ENCODE results near the gene THSD4. TPM values are rescaled to one million over a fixed set of nuclear protein-coding genes. Genes with fewer than 3 reads are reported as not detected.

THSD4 gene
- total and polyA plus RNA-seq, 2 donors (not counting 1 experiment from before 2014, with no cell fraction given): 43.1 to 95.5 TPM

- no peaks in the 10 kb centered on the region for H3K9me3 ChIP-seq (ENCODE audit: control insufficient read depth, insufficient read depth, low read depth, low read length)
- no peaks in the 10 kb centered on the region for H3K36me3 ChIP-seq (ENCODE audit: control insufficient read depth, insufficient read depth, low read length)
- no peak overlapping the region for H3K9ac ChIP-seq (ENCODE audit: insufficient read depth, low read length)
- no peak overlapping the region for H3K27ac ChIP-seq (ENCODE audit: insufficient read depth, low read length)
- TF ChIP-seq EZH2 (IDR thresholded peaks at IDR 0.05; ENCODE audit: low read length, missing control alignments): no peak
- TF ChIP-seq, protein P1, sequence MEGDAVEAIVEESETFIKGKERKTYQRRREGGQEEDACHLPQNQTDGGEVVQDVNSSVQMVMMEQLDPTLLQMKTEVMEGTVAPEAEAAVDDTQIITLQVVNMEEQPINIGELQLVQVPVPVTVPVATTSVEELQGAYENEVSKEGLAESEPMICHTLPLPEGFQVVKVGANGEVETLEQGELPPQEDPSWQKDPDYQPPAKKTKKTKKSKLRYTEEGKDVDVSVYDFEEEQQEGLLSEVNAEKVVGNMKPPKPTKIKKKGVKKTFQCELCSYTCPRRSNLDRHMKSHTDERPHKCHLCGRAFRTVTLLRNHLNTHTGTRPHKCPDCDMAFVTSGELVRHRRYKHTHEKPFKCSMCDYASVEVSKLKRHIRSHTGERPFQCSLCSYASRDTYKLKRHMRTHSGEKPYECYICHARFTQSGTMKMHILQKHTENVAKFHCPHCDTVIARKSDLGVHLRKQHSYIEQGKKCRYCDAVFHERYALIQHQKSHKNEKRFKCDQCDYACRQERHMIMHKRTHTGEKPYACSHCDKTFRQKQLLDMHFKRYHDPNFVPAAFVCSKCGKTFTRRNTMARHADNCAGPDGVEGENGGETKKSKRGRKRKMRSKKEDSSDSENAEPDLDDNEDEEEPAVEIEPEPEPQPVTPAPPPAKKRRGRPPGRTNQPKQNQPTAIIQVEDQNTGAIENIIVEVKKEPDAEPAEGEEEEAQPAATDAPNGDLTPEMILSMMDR (conservative IDR thresholded peaks at IDR 0.05 in 1 of 2, IDR thresholded peaks at IDR 0.05 in 1 of 2; ENCODE audit: low read depth in 1 of 2, low read length in 2 of 2): no peak
- H4K20me1 ChIP-seq (ENCODE audit: control insufficient read depth, extremely low read depth, insufficient read depth, low read length): no peaks in the 10 kb centered on the region
- H3K4me1 ChIP-seq (ENCODE audit: control insufficient read depth, extremely low read depth, insufficient read depth, low read length): no peaks in the 10 kb centered on the region
- H3K27me3 ChIP-seq (ENCODE audit: control insufficient read depth, insufficient read depth, low read length): no peaks in the 10 kb centered on the region
- no peak overlapping the region for H2AFZ ChIP-seq (ENCODE audit: low read length)
- no peak overlapping the region for H3K4me2 ChIP-seq (ENCODE audit: extremely low read depth, insufficient read depth, low read length)
- H3K79me2 ChIP-seq (ENCODE audit: control insufficient read depth, insufficient read depth, low read length): no peaks in the 10 kb centered on the region
- no peak for DNase-seq (ENCODE audit: low read depth in 2 of 2)
- no peak overlapping the region for H3K4me3 ChIP-seq (replicated peaks in 1 of 4; ENCODE audit: control extremely low read depth in 1 of 4, insufficient read depth in 1 of 4, low read depth in 3 of 4, low read length in 4 of 4)
These were observed 671.4 kb downstream of the THSD4 start for GRCh38 chr15:71786673-71787072.

DNA sequence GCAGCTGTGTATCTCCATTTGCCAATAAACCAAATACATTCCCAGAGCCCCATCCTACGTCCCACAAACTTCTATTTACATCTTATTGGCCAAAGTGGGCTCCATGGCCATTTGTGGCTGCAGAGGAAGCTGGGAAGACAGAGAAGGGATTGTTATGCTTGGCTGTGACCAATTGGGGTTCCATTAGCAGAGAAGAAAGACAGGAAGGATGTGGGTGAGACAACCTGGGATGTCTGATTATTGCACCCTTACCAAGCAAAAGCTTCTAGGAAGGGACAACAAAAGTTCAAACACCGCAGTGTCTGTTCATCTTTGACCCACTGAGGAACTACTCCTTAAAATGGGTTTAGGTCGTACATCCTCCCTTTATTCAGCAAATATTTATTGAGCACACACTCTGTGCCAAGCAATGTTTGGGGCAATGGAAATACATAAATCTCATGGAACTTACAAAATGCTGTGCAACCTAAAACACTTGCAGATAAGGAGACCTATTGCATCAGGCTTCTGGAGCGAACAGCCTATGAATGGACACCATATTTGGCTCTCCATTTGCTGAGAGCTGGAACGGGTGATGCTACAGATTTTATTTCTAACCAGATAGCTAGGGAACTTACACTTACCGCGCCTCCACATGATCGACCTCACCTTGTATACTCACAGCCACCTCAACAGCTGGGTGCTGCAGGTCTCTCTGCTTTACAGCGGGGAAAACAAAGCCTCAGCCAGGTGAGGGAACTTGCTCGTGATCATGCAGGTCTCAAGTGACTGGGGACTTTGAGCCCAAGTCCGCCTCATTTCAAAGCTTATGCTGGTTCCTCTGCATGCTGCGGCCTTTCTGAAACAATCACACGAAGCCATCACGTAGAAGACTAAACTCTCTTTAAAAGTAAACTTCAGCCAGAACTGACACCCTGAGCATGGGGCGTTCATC, 673.6 kb downstream of the THSD4 start:
- DNase-seq (ENCODE audit: low read depth in 2 of 2): no peak
- H2AFZ ChIP-seq (ENCODE audit: low read length): no peak overlapping the region
- no peaks in the 10 kb centered on the region for H3K27me3 ChIP-seq (ENCODE audit: control insufficient read depth, insufficient read depth, low read length)
- H3K9ac ChIP-seq (ENCODE audit: insufficient read depth, low read length): no peak overlapping the region
- no peaks in the 10 kb centered on the region for H3K79me2 ChIP-seq (ENCODE audit: control insufficient read depth, insufficient read depth, low read length)
- H3K27ac ChIP-seq (ENCODE audit: insufficient read depth, low read length): no peak overlapping the region
- H3K4me1 ChIP-seq (ENCODE audit: control insufficient read depth, extremely low read depth, insufficient read depth, low read length): no peaks in the 10 kb centered on the region
- no peak for TF ChIP-seq EZH2 (IDR thresholded peaks at IDR 0.05; ENCODE audit: low read length, missing control alignments)
- TF ChIP-seq, protein P1 (conservative IDR thresholded peaks at IDR 0.05 in 1 of 2, IDR thresholded peaks at IDR 0.05 in 1 of 2; ENCODE audit: low read depth in 1 of 2, low read length in 2 of 2): no peak
- H4K20me1 ChIP-seq (ENCODE audit: control insufficient read depth, extremely low read depth, insufficient read depth, low read length): no peaks in the 10 kb centered on the region
- no peak overlapping the region for H3K4me3 ChIP-seq (replicated peaks in 1 of 4; ENCODE audit: control extremely low read depth in 1 of 4, insufficient read depth in 1 of 4, low read depth in 3 of 4, low read length in 4 of 4)
- H3K36me3 ChIP-seq (ENCODE audit: control insufficient read depth, insufficient read depth, low read length): no peaks in the 10 kb centered on the region
- H3K4me2 ChIP-seq (ENCODE audit: extremely low read depth, insufficient read depth, low read length): no peak overlapping the region
- no peaks in the 10 kb centered on the region for H3K9me3 ChIP-seq (ENCODE audit: control insufficient read depth, insufficient read depth, low read depth, low read length)

DNA sequence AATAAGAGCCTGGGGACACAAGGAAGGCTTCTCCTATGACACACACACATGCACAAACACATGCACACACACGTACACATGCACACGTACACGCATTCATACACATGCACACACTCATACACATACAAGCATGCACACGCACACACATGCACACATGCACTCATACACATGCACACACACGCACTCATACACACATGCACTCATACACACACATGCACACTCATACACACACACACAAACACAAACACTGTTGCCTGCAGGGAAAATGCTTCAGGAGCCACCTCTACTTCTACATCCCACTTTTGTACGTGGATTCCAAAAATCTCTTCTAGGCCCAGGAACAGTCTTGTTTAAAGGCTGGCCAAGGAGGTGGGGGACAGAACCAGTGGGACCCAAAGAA, 674.3 kb downstream of the THSD4 start:
- no peaks in the 10 kb centered on the region for H4K20me1 ChIP-seq (ENCODE audit: control insufficient read depth, extremely low read depth, insufficient read depth, low read length)
- no peak overlapping the region for H2AFZ ChIP-seq (ENCODE audit: low read length)
- H3K79me2 ChIP-seq (ENCODE audit: control insufficient read depth, insufficient read depth, low read length): no peaks in the 10 kb centered on the region
- H3K9ac ChIP-seq (ENCODE audit: insufficient read depth, low read length): no peak overlapping the region
- no peak for DNase-seq (ENCODE audit: low read depth in 2 of 2)
- H3K4me3 ChIP-seq (replicated peaks in 1 of 4; ENCODE audit: control extremely low read depth in 1 of 4, insufficient read depth in 1 of 4, low read depth in 3 of 4, low read length in 4 of 4): no peak overlapping the region
- H3K27me3 ChIP-seq (ENCODE audit: control insufficient read depth, insufficient read depth, low read length): no peaks in the 10 kb centered on the region
- H3K36me3 ChIP-seq (ENCODE audit: control insufficient read depth, insufficient read depth, low read length): no peaks in the 10 kb centered on the region
- no peaks in the 10 kb centered on the region for H3K9me3 ChIP-seq (ENCODE audit: control insufficient read depth, insufficient read depth, low read depth, low read length)
- no peak overlapping the region for H3K27ac ChIP-seq (ENCODE audit: insufficient read depth, low read length)
- H3K4me2 ChIP-seq (ENCODE audit: extremely low read depth, insufficient read depth, low read length): no peak overlapping the region
- no peaks in the 10 kb centered on the region for H3K4me1 ChIP-seq (ENCODE audit: control insufficient read depth, extremely low read depth, insufficient read depth, low read length)
- TF ChIP-seq, protein P1 (conservative IDR thresholded peaks at IDR 0.05 in 1 of 2, IDR thresholded peaks at IDR 0.05 in 1 of 2; ENCODE audit: low read depth in 1 of 2, low read length in 2 of 2): no peak
- no peak for TF ChIP-seq EZH2 (IDR thresholded peaks at IDR 0.05; ENCODE audit: low read length, missing control alignments)

Measured in fibroblast of lung (primary cell).